ENCODE measurements around the gene TRPM2.

DNA sequence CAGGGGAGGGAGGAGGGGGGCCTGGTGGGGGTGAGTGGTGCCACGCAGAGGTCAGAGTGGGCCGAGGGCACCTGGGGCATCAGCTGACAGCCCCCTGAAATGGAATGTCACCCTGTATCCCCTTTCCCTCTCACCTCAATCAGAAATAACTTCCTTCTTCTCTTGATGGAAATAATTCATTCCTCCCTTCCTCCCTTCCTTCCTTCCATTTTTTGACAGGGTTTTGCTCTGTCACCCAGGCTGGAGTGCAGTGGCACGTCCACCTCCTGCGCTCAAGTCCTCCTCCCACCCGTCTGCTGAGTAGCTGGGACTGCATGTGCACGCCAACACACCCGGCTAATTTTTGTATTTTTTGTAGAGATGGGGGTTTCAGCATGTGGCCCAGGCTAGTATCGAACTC is 53.5 kb downstream of the TRPM2 start:
- TF ChIP-seq CTCF (IDR thresholded peaks at IDR 0.05; ENCODE audit: low read depth, low read length) (no peak), EZH2phosphoT487 (IDR thresholded peaks at IDR 0.05; ENCODE audit: low read depth) (no peak)

All from OCI-LY3 (cell line).